Measurements from ENCODE around the gene PSG1. TPM values are rescaled to one million over a fixed set of nuclear protein-coding genes. Genes with fewer than 3 reads are reported as not detected.

PSG1 gene
- not detected in 2 replicates for total RNA-seq

DNA sequence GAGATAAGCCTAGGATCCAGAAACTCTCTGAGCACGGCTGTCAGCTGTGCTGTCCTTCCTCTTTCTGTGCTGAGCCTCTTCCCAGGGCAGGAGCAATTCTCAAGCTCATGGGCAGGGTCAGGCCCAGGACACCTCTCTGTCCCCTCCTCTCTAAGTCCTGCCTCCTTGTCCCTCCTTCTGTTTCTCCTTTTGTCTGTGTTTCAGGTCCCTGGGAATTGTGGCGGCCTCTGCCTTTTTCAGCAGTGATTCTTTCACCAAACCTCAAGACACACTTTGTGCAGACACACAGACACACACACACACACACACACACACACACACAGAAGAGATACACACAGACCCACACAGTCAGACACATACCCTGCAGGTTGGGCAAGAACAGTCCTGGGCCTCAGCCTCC, at the start of gene PSG1:
Gene PSG1, minus strand, starts transcription at position 101 of the 400 bp plus-strand sequence. CDS start 132 bp downstream, outside the sequence.

DNA sequence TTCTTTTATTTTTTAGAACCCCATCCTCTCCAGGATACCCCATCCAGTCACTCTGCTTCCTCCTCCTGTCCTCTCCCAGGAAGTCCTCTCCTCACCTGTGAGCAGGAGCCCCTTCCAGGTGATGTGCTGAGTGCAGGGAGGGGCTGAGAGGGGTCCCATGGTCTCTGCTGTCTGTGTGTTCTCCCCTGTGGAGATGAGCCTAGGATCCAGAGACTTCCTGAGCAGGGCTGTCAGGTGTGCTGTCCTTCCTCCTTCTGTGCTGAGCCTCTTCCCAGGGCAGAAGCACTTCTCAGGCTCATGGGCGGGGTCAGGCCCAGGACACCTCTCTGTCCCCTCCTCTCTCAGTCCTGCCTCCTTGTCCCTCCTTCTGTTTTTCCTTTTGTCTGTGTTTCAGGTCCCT, 38.1 kb upstream of the PSG1 start, which contains the start of gene PSG6:
Gene PSG6, minus strand, starts transcription at position 261 of the 400 bp plus-strand sequence. Its CDS starts 102 bp downstream, at position 159.

Other genes with a start within 250 kb of the PSG1 start
- not detected in 2 replicates for gene PSG3, start 139.2 kb downstream of the PSG1 start, total RNA-seq
- gene PSG8, start 114.0 kb downstream of the PSG1 start, total RNA-seq, result not detected in 2 replicates
- gene PSG6, start 38.2 kb upstream of the PSG1 start, total RNA-seq, result not detected in 2 replicates
- not detected in 2 replicates for gene PSG7, start 57.5 kb upstream of the PSG1 start, total RNA-seq
- gene PSG11, start 146.8 kb upstream of the PSG1 start, total RNA-seq, result not detected in 2 replicates
- not detected in 2 replicates for gene PSG2, start 203.0 kb upstream of the PSG1 start, total RNA-seq